Mesenchymal stem cell (in vitro differentiated cells and primary cell): ENCODE measurements around the gene PRKCB.

Experiments used
- DNase-seq: peaks from one replicate; pipeline ENCODE4 v3.0.0-alpha.2; 2013
- H2AFZ ChIP-seq: one replicate; pipeline ENCODE4 v1.6.1; 2013; ENCODE audit warnings: low read depth, mild to moderate bottlenecking, control low read depth, inconsistent platforms, low read length, moderate library complexity
- H2AK5ac ChIP-seq: 2 replicates; pipeline ENCODE4 v1.6.1; 2013; ENCODE audit warnings: low read length, moderate library complexity, mild to moderate bottlenecking, inconsistent platforms; ENCODE audit not compliant: severe bottlenecking
- H2BK120ac ChIP-seq: one replicate; pipeline ENCODE4 v1.6.1; 2013; ENCODE audit warnings: low read depth, mild to moderate bottlenecking, inconsistent platforms, low read length, moderate library complexity
- H2BK12ac ChIP-seq, 2 experiments: one replicate each; pipeline ENCODE4 v1.6.1; 2013; ENCODE audit warnings: inconsistent platforms in 2 of 2, low read length in 2 of 2, mild to moderate bottlenecking in 2 of 2, moderate library complexity in 2 of 2, control low read depth in 1 of 2
- H2BK15ac ChIP-seq: one replicate; pipeline ENCODE4 v1.6.1; 2013; ENCODE audit warnings: mild to moderate bottlenecking, low read depth, inconsistent platforms; ENCODE audit not compliant: poor library complexity, severe bottlenecking
- H2BK5ac ChIP-seq: 2 replicates; pipeline ENCODE4 v1.6.1; 2013; ENCODE audit warnings: low read depth, mild to moderate bottlenecking, low read length, control low read depth, inconsistent platforms; ENCODE audit not compliant: poor library complexity, severe bottlenecking
- H3K14ac ChIP-seq, 2 experiments: one replicate each; pipeline ENCODE4 v1.6.1; 2013; ENCODE audit warnings: inconsistent platforms in 2 of 2, low read length in 2 of 2, control low read depth in 1 of 2, mild to moderate bottlenecking in 1 of 2, moderate library complexity in 1 of 2
- H3K18ac ChIP-seq, 2 experiments: one replicate each; pipeline ENCODE4 v1.6.1; 2013; ENCODE audit warnings: inconsistent platforms in 2 of 2, low read length in 2 of 2, control low read depth in 1 of 2, low read depth in 1 of 2, mild to moderate bottlenecking in 1 of 2
- H3K23ac ChIP-seq, 2 experiments: one replicate each; pipeline ENCODE4 v1.6.1; 2013; ENCODE audit warnings: inconsistent platforms in 2 of 2, low read length in 2 of 2, mild to moderate bottlenecking in 2 of 2, moderate library complexity in 2 of 2, control low read depth in 1 of 2
- H3K27ac ChIP-seq: 2 replicates; pipeline ENCODE4 v1.5.1; 2013; ENCODE audit warnings: mild to moderate bottlenecking, moderate library complexity, low read length, control low read depth, inconsistent platforms; ENCODE audit not compliant: poor library complexity, severe bottlenecking
- H3K27me3 ChIP-seq, 2 experiments: 2 replicates each; pipeline versions ENCODE4 v1.6.1 to v1.7.0; 2013; ENCODE audit warnings: low read length in 2 of 2, mild to moderate bottlenecking in 2 of 2, moderate library complexity in 2 of 2, control low read depth in 1 of 2, inconsistent platforms in 1 of 2; ENCODE audit not compliant: control insufficient read depth in 1 of 2, insufficient read depth in 1 of 2
- H3K36me3 ChIP-seq, 2 experiments: 2 replicates each; pipeline versions ENCODE4 v1.6.1 to v1.7.0; 2013; ENCODE audit warnings: low read length in 2 of 2, control low read depth in 1 of 2, inconsistent platforms in 1 of 2, low read depth in 1 of 2, mild to moderate bottlenecking in 1 of 2; ENCODE audit not compliant: insufficient read depth in 2 of 2, control insufficient read depth in 1 of 2
- H3K4ac ChIP-seq, 2 experiments: one replicate each; pipeline ENCODE4 v1.6.1; 2013; ENCODE audit warnings: inconsistent platforms in 2 of 2, low read length in 2 of 2, mild to moderate bottlenecking in 2 of 2, moderate library complexity in 2 of 2, control low read depth in 1 of 2, low read depth in 1 of 2
- H3K4me1 ChIP-seq: 2 replicates; pipeline ENCODE4 v1.6.1; 2013; ENCODE audit warnings: low read depth, low read length, control low read depth; ENCODE audit not compliant: control insufficient read depth, insufficient read depth
- H3K4me2 ChIP-seq: 2 replicates; pipeline ENCODE4 v1.6.1; 2013; ENCODE audit warnings: low read length, mild to moderate bottlenecking, inconsistent platforms; ENCODE audit not compliant: poor library complexity, severe bottlenecking
- H3K4me3 ChIP-seq, 2 experiments: 2 replicates each; pipeline versions ENCODE4 v1.5.1 to v1.7.0; 2013; ENCODE audit warnings: low read length in 2 of 2, mild to moderate bottlenecking in 2 of 2, control low read depth in 1 of 2, low read depth in 1 of 2; ENCODE audit not compliant: insufficient read depth in 1 of 2
- H3K79me1 ChIP-seq: replicated peaks from 2 replicates; pipeline ENCODE4 v1.6.1; 2013; ENCODE audit warnings: mild to moderate bottlenecking, control low read depth, low read length, inconsistent platforms; ENCODE audit not compliant: poor library complexity, severe bottlenecking
- H3K9ac ChIP-seq: 2 replicates; pipeline ENCODE4 v1.7.0; 2013; ENCODE audit warnings: mild to moderate bottlenecking, low read length, moderate library complexity
- H3K9me3 ChIP-seq: 2 replicates; pipeline ENCODE4 v1.7.0; 2013; ENCODE audit warnings: mild to moderate bottlenecking, low read length; ENCODE audit not compliant: control insufficient read depth
- H4K8ac ChIP-seq: one replicate; pipeline ENCODE4 v1.6.1; 2013; ENCODE audit warnings: inconsistent platforms, mild to moderate bottlenecking, low read length, moderate library complexity
- H4K91ac ChIP-seq: one replicate; pipeline ENCODE4 v1.6.1; 2013; ENCODE audit warnings: mild to moderate bottlenecking, low read length, inconsistent platforms
- WGBS: methylation state at CpG from one replicate; pipeline ENCODE4 v1.1.7; 2013; ENCODE audit warnings: mixed read lengths; 5-methylcytosine and 5-hydroxymethylcytosine counted together

The PRKCB gene

DNA sequence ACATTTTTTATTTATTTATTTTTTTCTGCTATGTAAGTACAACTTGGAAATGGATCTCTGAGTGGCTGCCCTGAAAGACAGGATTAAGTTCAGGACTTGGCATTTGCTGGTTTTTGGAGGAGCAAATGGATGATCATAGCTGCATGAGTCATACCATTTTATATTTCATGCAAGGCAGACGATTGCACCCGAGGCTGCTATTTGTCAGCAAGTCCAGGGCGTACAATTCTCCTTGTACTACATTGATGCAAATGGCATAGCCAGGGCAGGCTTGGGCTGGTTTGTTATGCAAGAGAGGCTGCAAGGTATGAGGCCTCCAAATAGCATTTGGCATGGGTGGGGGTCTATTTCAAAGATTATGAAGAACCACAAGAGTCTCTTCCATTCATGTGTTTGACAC lies 339.2 kb downstream of the PRKCB start:
- Histone ChIP-seq H3K79me1 (no peaks in the 10 kb centered on the region), H2AK5ac (no peak overlapping the region), H3K4ac (no peak overlapping the region), H2BK120ac (no peak overlapping the region), H3K23ac (no peak overlapping the region), H3K18ac (no peak overlapping the region), H3K9ac (no peak overlapping the region), H3K27me3 (no peaks in the 10 kb centered on the region), H3K14ac (no peak overlapping the region), H4K8ac (no peak overlapping the region), H3K4me1 (no peaks in the 10 kb centered on the region), H2AFZ (no peak overlapping the region), H3K27ac (no peak overlapping the region), H3K4me2 (no peak overlapping the region), H2BK5ac (no peak overlapping the region), H3K36me3 (no peaks in the 10 kb centered on the region), H2BK12ac (no peak overlapping the region), H3K9me3 (no peaks in the 10 kb centered on the region), H2BK15ac (no peak overlapping the region), H4K91ac (no peak overlapping the region), H3K4me3 (no peak overlapping the region)
- no peak for DNase-seq
- WGBS = 83% methylated on average over 3 of the region's 3 CpGs

GRCh38 chr16:24178496-24178895 lies 342.7 kb downstream of the PRKCB start:
- H3K4me1 ChIP-seq = no peaks in the 10 kb centered on the region
- H3K9ac ChIP-seq = no peak overlapping the region
- H4K8ac ChIP-seq = no peak overlapping the region
- DNase-seq = no peak
- H2BK15ac ChIP-seq = no peak overlapping the region
- 8% methylated on average over 3 of the region's 4 CpGs for WGBS
- H3K27me3 ChIP-seq = no peaks in the 10 kb centered on the region
- H3K27ac ChIP-seq = no peak overlapping the region
- H3K36me3 ChIP-seq = no peaks in the 10 kb centered on the region
- H3K4ac ChIP-seq = no peak overlapping the region
- H3K14ac ChIP-seq = no peak overlapping the region
- no peak overlapping the region for H3K18ac ChIP-seq
- H3K4me2 ChIP-seq = no peak overlapping the region
- no peak overlapping the region for H3K4me3 ChIP-seq
- no peak overlapping the region for H3K23ac ChIP-seq
- H2BK5ac ChIP-seq = no peak overlapping the region
- no peak overlapping the region for H2AFZ ChIP-seq
- no peak overlapping the region for H2BK120ac ChIP-seq
- H2BK12ac ChIP-seq = no peak overlapping the region
- no peaks in the 10 kb centered on the region for H3K9me3 ChIP-seq
- H4K91ac ChIP-seq = no peak overlapping the region
- no peak overlapping the region for H2AK5ac ChIP-seq
- no peaks in the 10 kb centered on the region for H3K79me1 ChIP-seq

DNA sequence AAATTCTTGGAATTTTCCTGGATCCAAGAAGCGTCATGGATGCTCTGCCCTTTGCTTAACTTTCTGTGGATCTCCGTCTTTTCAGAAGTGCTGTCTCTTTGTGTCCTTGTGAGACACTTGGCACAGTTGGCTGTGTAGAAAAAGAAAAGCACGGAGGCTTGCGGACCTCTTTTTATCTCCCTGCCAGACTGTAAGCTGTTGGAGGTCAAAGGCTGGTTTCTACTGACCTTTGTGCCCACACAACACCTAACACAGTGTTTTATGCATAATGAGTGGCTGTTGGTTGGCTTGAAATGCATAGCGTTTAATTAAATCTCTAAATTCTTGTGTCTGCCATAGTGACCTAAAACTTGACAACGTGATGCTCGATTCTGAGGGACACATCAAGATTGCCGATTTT lies 344.7 kb downstream of the PRKCB start:
- Histone ChIP-seq H3K27me3 (no peaks in the 10 kb centered on the region), H2AFZ (no peak overlapping the region), H3K27ac (no peak overlapping the region), H3K4me1 (no peaks in the 10 kb centered on the region), H3K4ac (no peak overlapping the region), H3K36me3 (no peaks in the 10 kb centered on the region), H3K14ac (no peak overlapping the region), H2BK15ac (no peak overlapping the region), H3K4me3 (no peak overlapping the region), H4K91ac (no peak overlapping the region), H2BK120ac (no peak overlapping the region), H2AK5ac (no peak overlapping the region), H2BK5ac (no peak overlapping the region), H3K79me1 (no peaks in the 10 kb centered on the region), H2BK12ac (no peak overlapping the region), H4K8ac (no peak overlapping the region), H3K4me2 (no peak overlapping the region), H3K9me3 (no peaks in the 10 kb centered on the region), H3K9ac (no peak overlapping the region), H3K18ac (no peak overlapping the region), H3K23ac (no peak overlapping the region)
- DNase-seq = no peak
- 88% methylated on average over 8 of the region's 8 CpGs for WGBS

DNA sequence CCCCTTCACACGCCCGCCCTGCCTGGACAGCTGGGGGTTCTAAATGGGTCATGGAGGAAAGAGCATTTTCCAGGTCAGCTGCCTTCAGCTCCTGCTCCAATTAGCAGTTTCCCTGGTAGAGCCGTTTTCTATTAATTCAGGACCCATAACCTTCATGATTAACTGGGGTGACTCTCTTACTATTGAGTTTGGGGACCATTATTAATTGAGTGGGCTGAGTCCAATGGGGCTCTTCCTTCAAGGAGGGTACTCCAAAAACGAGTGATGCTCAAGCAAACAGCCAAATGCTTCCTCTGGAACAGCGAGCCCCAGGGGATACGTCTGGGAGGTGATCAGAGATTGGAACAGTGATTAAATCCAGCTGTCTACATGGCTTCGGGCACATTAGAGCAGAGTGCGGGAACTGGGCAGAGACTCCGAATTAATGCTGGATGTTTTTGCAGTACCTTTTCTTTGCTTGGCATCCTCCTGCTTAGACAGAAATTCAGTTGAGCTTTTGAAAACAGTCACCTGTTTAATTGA lies 352.3 kb downstream of the PRKCB start:
- Histone ChIP-seq H4K8ac (no peak overlapping the region), H3K4me3 (no peak overlapping the region), H3K4me1 (no peaks in the 10 kb centered on the region), H2BK120ac (no peak overlapping the region), H2AFZ (no peak overlapping the region), H3K18ac (no peak overlapping the region), H3K9me3 (no peaks in the 10 kb centered on the region), H3K36me3 (no peaks in the 10 kb centered on the region), H3K4me2 (no peak overlapping the region), H3K27ac (no peak overlapping the region), H3K23ac (no peak overlapping the region), H4K91ac (no peak overlapping the region), H3K9ac (no peak overlapping the region), H2BK15ac (no peak overlapping the region), H3K14ac (no peak overlapping the region), H2BK12ac (no peak overlapping the region), H2AK5ac (no peak overlapping the region), H3K4ac (no peak overlapping the region), H3K27me3 (no peaks in the 10 kb centered on the region), H3K79me1 (no peaks in the 10 kb centered on the region), H2BK5ac (no peak overlapping the region)
- DNase-seq = no peak
- WGBS = 66% methylated on average over 9 of the region's 9 CpGs
